Measurements from ENCODE around the gene CAMK1.
"Not testable (repeated sequence)": the region's sequence is repeated elsewhere in the genome, so short reads cannot be mapped to it uniquely, and the experiment has no call there.

CAMK1 gene

DNA sequence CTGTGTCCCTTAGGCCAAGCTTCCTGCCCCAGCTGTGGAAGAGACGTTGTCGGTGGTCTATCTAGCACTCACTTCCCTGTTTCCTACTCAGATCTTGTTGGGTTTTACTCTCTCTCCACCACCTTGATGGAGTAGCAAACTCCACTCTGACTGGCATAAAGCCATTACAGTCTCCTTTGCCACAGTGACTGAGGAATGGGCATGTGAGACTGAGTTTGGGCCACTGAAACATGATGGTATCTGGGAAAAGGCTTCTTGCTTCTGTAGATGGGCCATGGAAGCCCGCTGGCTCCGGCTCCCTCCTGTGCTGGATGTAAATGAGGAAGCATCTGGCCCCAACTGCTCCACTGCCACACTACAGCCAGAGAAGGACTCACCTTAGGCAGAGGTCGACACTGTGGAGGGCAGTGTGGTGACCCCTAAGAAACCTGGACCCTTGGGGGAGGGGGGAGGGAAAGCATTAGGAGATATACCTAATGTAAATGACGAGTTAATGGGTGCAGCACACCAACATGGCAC, 9.4 kb upstream of the CAMK1 start:
- TF ChIP-seq CTCF (IDR thresholded peaks at IDR 0.05), result no peak
- H3K9me3 ChIP-seq, result no peaks in the 10 kb centered on the region
- intact Hi-C loops (cut with DNase I; ENCODE audit: low total_unique reads), result no loop called here
- peaks cover 39 to 52% (median 40%) of the 10 kb centered on the region in 3 donors for H3K36me3 ChIP-seq
- peaks cover 0 to 16% (median 3%) of the 10 kb centered on the region in 4 donors for H3K4me1 ChIP-seq
- no peak overlapping the region for H3K27ac ChIP-seq
- DNase-seq, result no peak
- no peaks in the 10 kb centered on the region for H3K27me3 ChIP-seq
- H3K4me3 ChIP-seq, result no peak overlapping the region

DNA sequence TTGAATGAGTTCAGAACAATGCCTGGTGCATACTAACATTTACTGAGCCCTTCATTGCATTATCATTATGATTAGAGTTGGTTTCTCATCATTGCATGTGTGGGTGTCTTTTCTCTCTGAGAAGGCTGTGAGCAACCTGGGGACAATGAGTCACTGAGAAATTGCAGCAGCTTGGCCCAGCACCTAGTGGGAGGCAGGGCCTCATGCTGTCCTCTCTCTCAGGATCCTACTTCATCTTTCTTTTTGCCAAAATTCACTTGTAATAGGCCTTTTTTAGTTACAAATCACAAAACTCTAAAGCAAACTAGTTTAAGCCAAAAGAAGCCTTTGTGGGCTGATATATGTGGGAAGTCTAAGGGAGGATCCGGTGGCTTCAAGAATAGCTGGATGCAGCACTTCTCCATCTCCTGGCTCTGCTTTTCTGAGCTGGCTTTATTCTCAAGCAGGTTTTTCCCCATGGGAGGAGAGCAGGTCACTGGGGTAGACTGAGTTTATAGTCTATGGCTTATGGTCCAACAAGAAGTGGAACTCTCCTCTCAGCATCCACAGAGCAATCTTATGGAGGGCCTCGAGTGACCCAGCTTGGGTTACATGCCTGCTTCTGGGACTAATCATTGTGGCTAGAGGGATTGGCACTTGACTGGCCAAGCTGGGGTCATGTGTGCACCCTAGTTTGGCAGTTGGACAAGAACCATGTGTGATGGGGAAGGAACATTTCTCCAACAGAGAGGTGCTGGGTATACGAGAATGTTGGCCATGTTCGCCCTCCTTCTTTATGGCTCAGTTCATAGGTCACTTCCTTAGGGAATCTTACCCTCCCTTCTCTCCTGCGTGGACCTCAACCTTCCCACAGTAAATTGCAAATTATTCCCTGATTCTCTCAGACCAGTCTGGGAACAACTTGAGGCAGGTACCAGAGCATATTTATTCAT, 8.7 kb upstream of the CAMK1 start:
- Histone ChIP-seq H3K27me3 (no peaks in the 10 kb centered on the region), H3K9me3 (no peaks in the 10 kb centered on the region), H3K36me3 (peaks cover 33 to 45% (median 33%) of the 10 kb centered on the region in 3 donors), H3K4me3 (no peak overlapping the region), H3K4me1 (peaks cover 0 to 16% (median 3%) of the 10 kb centered on the region in 4 donors), H3K27ac (no peak overlapping the region)
- no peak for DNase-seq
- intact Hi-C loops (cut with DNase I; ENCODE audit: low total_unique reads), result no loop called here
- no peak for TF ChIP-seq CTCF (IDR thresholded peaks at IDR 0.05)

GRCh38 chr3:9777694-9778021, 7.9 kb upstream of the CAMK1 start:
- TF ChIP-seq CTCF (IDR thresholded peaks at IDR 0.05), result no peak
- H3K27ac ChIP-seq, result no peak overlapping the region
- intact Hi-C loops (cut with DNase I; ENCODE audit: low total_unique reads), result no loop called here

GRCh38 chr3:9776896-9777693, 7.3 kb upstream of the CAMK1 start:
- peaks cover 20 to 32% (median 21%) of the 10 kb centered on the region in 3 donors for H3K36me3 ChIP-seq
- H3K27me3 ChIP-seq, result no peaks in the 10 kb centered on the region
- no peak overlapping the region for H3K27ac ChIP-seq
- H3K4me3 ChIP-seq, result no peak overlapping the region
- H3K9me3 ChIP-seq, result no peaks in the 10 kb centered on the region
- intact Hi-C loops (cut with DNase I; ENCODE audit: low total_unique reads), result no loop called here
- no peak for DNase-seq
- peaks cover 0 to 16% (median 3%) of the 10 kb centered on the region in 4 donors for H3K4me1 ChIP-seq
- TF ChIP-seq CTCF (IDR thresholded peaks at IDR 0.05), result no peak

More at GRCh38 chr3:9777694-9778021, 7.9 kb upstream of the CAMK1 start:
- no peak overlapping the region for H3K4me3 ChIP-seq
- peaks cover 26 to 37% (median 27%) of the 10 kb centered on the region in 3 donors for H3K36me3 ChIP-seq
- H3K27me3 ChIP-seq, result no peaks in the 10 kb centered on the region
- H3K9me3 ChIP-seq, result no peaks in the 10 kb centered on the region
- H3K4me1 ChIP-seq, result peaks cover 0 to 16% (median 3%) of the 10 kb centered on the region in 4 donors
- no peak for DNase-seq

DNA sequence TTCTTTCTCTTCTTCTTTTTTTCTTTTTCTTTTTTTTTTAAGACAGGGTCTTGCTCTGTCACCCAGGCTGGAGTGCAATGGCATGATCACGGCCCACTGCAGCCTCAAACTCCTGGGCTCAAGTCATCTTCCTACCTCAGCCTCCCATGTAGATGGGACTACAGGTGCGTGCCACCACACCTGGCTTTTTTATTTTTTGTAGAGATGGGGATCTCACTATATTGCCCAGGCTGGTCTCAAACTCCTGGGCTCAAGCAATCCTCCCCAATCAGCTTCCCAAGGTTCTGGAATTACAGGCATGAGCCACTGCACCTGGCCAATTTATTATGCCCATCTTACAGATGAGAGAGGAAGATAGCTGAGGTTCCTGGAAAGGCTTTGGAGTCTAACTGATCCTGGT, 1.3 kb upstream of the CAMK1 start:
- H3K36me3 ChIP-seq, H3K9me3 ChIP-seq, H3K27me3 ChIP-seq, H3K4me3 ChIP-seq, DNase-seq: not testable (repeated sequence)
- Histone ChIP-seq H3K27ac (peak overlapping the region; percentile 87 to 93), H3K4me1 (peaks cover 0 to 38% (median 25%) of the 10 kb centered on the region in 4 donors)
- intact Hi-C loops (cut with DNase I; ENCODE audit: low total_unique reads), result loop anchor here (2.0 kb wide), 1 partner anchor 22 kb away; the partner anchor contains the start of genes ARPC4 and TADA3

All from tibial artery (tissue), 4 donors.